Urothelium cell line (cell line): ENCODE data around the gene TPT1.
"Not testable (repeated sequence)": the region's sequence is repeated elsewhere in the genome, so short reads cannot be mapped to it uniquely, and the experiment has no call there.

Experiments used
- DNase-seq: peaks from one replicate; pipeline ENCODE4 v3.0.0; 2011; ENCODE audit warnings: low spot score, mixed read lengths
- FAIRE-seq: peaks from 2 replicates; lab custom pipeline; 2011; peaks lifted over from hg19 to GRCh38; lab: Jason Lieb, UNC

The TPT1 gene

DNA sequence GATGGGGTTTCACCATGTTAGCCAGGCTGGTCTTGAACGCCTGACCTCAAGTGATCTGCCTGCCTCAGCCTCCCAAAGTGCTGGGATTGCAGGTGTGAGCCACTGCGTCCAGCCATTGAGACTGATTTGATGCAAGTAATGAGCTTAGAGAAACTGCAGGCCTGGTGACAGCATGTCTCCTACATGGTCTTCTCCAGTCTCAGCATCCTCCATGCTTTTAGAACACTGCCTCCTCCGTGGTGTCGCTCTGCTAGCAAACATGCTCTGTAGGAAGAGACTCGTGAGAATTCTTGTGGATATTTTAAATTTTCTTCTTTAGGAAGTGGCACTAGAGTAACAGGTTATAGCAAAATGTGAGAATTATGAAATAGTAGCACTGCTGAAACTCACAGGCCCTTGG lies 37.1 kb downstream of the TPT1 start:
- no peak for FAIRE-seq
- no peak for DNase-seq

DNA sequence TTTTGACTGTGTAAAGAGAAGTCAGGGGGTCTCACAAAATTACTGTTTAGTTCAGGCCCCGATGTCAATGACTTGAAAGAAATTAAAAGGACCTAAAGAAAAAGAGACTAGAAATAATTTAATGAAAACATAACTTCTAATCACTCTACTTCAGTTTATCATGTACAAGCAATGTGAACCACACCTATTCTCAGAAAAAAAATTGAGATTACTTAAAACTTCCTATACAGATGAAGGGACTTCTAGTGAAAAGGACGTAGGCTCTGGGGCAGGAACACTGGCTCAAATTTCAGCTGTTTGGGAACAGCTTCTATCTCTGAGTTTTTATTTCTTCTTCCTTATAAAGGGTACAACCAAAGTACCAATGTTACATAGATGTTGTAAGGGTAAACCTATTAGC lies 38.0 kb downstream of the TPT1 start:
- DNase-seq (no peak), FAIRE-seq (no peak)

GRCh38 chr13:45302507-45302906 lies 38.5 kb downstream of the TPT1 start:
- no peak for DNase-seq
- FAIRE-seq = no peak

GRCh38 chr13:45301263-45301662 lies 39.7 kb downstream of the TPT1 start:
- FAIRE-seq = no peak
- DNase-seq = no peak

DNA sequence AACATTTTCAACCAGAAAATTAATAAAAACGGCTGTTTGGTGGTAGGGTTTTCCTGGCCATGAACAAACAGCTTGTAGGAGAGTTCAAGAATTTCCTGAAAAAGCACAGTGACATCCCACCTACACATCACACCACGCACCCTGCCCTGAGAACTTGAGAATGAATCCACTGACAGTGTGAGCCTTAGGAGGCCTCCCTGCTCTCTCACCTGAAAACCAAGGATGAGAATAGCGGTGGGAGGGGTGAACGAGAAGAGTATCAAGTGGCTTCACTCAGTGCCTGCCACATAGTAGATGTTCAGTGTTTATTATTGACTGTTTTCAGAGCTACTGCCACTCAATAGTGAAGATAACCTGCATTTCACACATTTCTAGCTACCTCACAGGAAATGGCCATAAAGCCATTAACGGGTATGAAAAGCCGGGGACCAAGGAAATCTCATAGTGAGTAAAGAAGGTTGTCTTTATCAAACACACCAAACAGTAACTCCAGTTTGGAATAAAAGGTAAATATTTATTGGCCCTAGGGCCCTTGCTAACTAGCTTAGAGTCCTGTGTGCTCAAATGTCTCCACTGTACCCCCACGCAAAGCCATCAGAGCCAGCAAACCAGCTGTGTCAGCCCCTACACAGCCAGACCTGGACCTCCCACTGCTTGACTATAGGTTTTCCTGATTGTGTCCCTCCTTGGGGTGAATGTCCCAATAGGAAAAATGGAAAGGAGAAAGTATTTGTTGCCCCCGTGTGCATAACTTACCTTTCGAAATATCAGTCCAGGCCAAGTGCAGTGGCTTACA lies 40.6 kb downstream of the TPT1 start:
- FAIRE-seq = no peak
- DNase-seq = no peak

DNA sequence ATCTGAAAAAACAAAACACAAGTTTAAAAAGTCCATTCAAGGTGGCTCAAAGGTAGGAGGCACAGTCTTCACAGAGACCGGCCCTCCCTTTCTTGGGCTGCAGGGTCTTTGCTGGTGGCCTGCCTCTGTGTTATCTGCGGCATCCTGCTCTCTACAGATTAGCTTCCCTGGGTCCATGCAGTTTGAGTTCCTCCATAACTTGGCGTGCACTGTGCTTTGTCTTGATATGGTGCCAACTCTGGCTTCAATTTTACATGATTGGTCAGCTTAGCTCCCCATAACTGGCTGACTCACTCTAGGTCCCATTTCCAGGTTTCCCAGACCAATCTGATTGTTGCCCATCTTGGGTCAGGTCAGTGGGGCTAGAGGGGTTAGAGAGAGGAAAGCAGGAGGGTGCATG lies 41.8 kb downstream of the TPT1 start:
- DNase-seq (no peak), FAIRE-seq (no peak)

DNA sequence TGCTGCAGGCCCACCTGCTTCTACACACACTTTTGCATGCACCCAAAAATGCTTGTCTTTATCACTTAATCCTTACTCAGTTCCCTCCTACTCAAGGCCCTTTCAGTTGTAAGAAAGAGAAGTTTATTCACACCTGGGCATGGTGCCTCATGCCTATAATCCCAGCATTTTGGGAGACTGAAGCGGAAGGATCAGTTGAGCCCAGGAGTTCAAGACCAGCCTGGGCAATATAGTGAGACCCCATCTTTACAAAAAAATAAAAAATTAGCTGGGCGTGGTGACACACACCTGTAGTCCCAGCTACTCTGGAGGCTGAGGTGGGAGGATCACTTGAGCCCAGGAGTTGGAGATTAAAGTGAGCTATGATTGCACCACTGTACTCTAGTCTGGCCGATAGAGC lies 42.4 kb downstream of the TPT1 start:
- DNase-seq, FAIRE-seq: not testable (repeated sequence)

DNA sequence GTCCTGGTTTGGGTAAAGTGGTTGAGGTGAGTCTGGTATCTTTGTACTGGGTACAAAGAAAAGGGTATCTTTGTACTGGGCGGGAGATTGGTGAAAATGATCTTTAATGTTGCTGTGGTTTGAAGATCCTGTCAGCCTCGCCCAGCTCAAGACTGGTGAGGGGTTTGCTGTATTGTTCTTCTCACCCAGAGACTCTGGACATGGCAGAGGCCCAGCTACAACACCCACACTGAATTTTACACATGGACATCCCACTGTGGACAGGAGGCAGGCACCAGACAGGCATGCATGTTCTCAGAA lies 42.8 kb downstream of the TPT1 start:
- DNase-seq (no peak), FAIRE-seq (no peak)

GRCh38 chr13:45297456-45298205 lies 43.4 kb downstream of the TPT1 start:
- FAIRE-seq = no peak
- no peak for DNase-seq

GRCh38 chr13:45296259-45296658 lies 44.7 kb downstream of the TPT1 start:
- FAIRE-seq (no peak), DNase-seq (no peak)

- FAIRE-seq (no peak), DNase-seq (no peak)
Measured at GRCh38 chr13:45295536-45295935, 45.4 kb downstream of the TPT1 start.

- DNase-seq = peak; percentile 21
- no peak for FAIRE-seq
Measured at GRCh38 chr13:45292176-45292575, 48.8 kb downstream of the TPT1 start.

DNA sequence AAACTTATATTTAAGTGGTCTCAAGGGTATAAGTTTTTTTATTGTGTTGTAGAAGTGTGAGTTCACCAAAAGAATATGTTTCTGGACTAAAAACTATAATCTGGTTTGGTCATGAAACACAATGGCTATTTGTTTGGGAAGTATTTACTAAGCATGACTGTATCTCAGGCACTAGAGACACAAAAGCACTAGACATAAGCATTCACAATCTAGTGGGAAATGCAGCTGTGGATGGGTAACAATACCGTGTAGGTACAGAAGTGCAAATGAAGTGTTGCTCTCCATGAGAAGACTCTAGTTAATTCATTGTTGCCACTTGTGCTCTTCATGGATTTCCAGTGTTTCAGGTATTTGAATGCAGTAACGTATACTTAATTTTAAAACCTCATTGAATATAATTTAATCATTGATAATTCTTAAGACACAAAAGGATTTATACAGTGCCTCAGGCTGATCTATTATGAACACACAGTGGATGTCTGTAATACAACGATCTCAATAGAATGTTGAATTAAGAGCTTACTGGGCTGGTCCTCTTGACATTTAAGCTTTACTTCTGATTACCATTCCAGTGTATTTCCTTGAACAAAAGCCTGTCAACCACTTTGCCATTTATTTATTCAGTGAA lies 50.9 kb downstream of the TPT1 start:
- FAIRE-seq (no peak), DNase-seq (no peak)
